GM12801 (cell line): ENCODE data around the gene USP7.

Experiments
- CTCF ChIP-seq: IDR thresholded peaks from one replicate; pipeline ENCODE4 v1.5.1; 2011; ENCODE audit warnings: control low read depth; ENCODE audit not compliant: insufficient read length; ENCODE audit errors: extremely low read depth

Gene USP7

GRCh38 chr16:8967132-8967821, 3.6 kb upstream of the USP7 start:
- no peak for TF ChIP-seq CTCF

- no peak for TF ChIP-seq CTCF
Observed at GRCh38 chr16:8966817-8967131, 3.1 kb upstream of the USP7 start.

GRCh38 chr16:8964462-8964861, 756 bp upstream of the USP7 start:
- no peak for TF ChIP-seq CTCF

GRCh38 chr16:8963010-8963820, 491 bp downstream of the USP7 start:
- no peak for TF ChIP-seq CTCF

GRCh38 chr16:8962393-8963009, 1.2 kb downstream of the USP7 start:
- no peak for TF ChIP-seq CTCF

GRCh38 chr16:8961811-8962390, 1.8 kb downstream of the USP7 start:
- no peak for TF ChIP-seq CTCF

GRCh38 chr16:8960788-8961109, 3.0 kb downstream of the USP7 start:
- no peak for TF ChIP-seq CTCF
